Upper lobe of left lung (tissue), 6 donors: Measurements from ENCODE around the gene AFAP1. TPM values are rescaled to one million over a fixed set of nuclear protein-coding genes. Genes with fewer than 3 reads are reported as not detected.

Source experiments
- ATAC-seq, 2 donors: fragments of 200-7000 bp; cut with Tn5 transposase; one replicate each; pipeline ENCODE4 v1.9.1; 2022; ENCODE audit warnings: mild to moderate bottlenecking in 2 of 2, moderate library complexity in 2 of 2; ENCODE audit not compliant: low FRiP score in 2 of 2
- DNase-seq, 2 donors: peaks; one replicate each; pipeline ENCODE4 v3.0.0-alpha.2; 2019 to 2020
- H3K27ac ChIP-seq, 4 donors: fragments of 200-600 bp; sonication (generic); one replicate each; pipeline ENCODE4 v1.5.1; 2016 to 2019
- H3K27me3 ChIP-seq, 4 donors: fragments of 200-600 bp; sonication (generic); one replicate each; pipeline ENCODE4 v1.5.1; 2017 to 2019
- H3K36me3 ChIP-seq, 4 donors: fragments of 200-600 bp; sonication (generic); one replicate each; pipeline ENCODE4 v1.5.1; 2016 to 2019
- H3K4me1 ChIP-seq, 4 donors: fragments of 200-600 bp; sonication (generic); one replicate each; pipeline ENCODE4 v1.5.1; 2018 to 2019
- H3K4me3 ChIP-seq, 4 donors: fragments of 200-600 bp; sonication (generic); one replicate each; pipeline ENCODE4 v1.5.1; 2017 to 2019; ENCODE audit warnings: mild to moderate bottlenecking in 2 of 4, moderate library complexity in 1 of 4
- H3K9me3 ChIP-seq, 4 donors: fragments of 200-600 bp; sonication (generic); one replicate each; pipeline ENCODE4 v1.5.1; 2018 to 2019
- EP300 ChIP-seq, 4 donors: sonication (generic); formaldehyde crosslinking; IDR thresholded peaks; one replicate each; pipeline ENCODE4 v1.5.1; 2017; ENCODE audit warnings: antibody characterized with exemption in 4 of 4, control low read depth in 2 of 4
- POLR2A ChIP-seq, 4 donors: fragments of 450-650 bp; IDR thresholded peaks; one replicate each; pipeline ENCODE4 v1.5.1; 2016 to 2017; ENCODE audit warnings: antibody characterized with exemption in 4 of 4, mild to moderate bottlenecking in 2 of 4
- POLR2AphosphoS5 ChIP-seq, 2 donors: sonication (generic); formaldehyde crosslinking; IDR thresholded peaks; one replicate each; pipeline ENCODE4 v1.5.1; 2017; ENCODE audit warnings: antibody characterized with exemption in 2 of 2
- WGBS, 2 donors: methylation state at CpG; one replicate each; pipeline ENCODE4 v1.1.5; 2017 to 2018; 5-methylcytosine and 5-hydroxymethylcytosine counted together
- total RNA-seq, 6 donors: library from RNA; depleted of rRNA in 4 of 6; stranded (reverse); fragments of >200 nt in 4 of 6; gene quantifications; one replicate each; pipeline versions ENCODE4 v1.1.0 to v1.2.1, GENCODE V29; 2016 to 2021
- TF ChIP-seq, protein P1 (sequence below), 6 experiments: fragments of 450-650 bp in 4 of 6; fragments of 200-600 bp in 2 of 6; sonication (generic) in 2 of 6; IDR thresholded peaks; one replicate each; pipeline ENCODE4 v1.5.1; 2016 to 2019; ENCODE audit warnings: antibody characterized with exemption in 6 of 6
- donor health status: DM: no; HTN: no; CAD: no; lungs with moderate emphysema.
- donor health status: DM: no; HTN: yes; CAD: no; lungs with severe emphysema.

The AFAP1 gene
- total RNA-seq, 6 donors from 2014 or later = 10.9 to 26.7 (median 19.2) TPM

DNA sequence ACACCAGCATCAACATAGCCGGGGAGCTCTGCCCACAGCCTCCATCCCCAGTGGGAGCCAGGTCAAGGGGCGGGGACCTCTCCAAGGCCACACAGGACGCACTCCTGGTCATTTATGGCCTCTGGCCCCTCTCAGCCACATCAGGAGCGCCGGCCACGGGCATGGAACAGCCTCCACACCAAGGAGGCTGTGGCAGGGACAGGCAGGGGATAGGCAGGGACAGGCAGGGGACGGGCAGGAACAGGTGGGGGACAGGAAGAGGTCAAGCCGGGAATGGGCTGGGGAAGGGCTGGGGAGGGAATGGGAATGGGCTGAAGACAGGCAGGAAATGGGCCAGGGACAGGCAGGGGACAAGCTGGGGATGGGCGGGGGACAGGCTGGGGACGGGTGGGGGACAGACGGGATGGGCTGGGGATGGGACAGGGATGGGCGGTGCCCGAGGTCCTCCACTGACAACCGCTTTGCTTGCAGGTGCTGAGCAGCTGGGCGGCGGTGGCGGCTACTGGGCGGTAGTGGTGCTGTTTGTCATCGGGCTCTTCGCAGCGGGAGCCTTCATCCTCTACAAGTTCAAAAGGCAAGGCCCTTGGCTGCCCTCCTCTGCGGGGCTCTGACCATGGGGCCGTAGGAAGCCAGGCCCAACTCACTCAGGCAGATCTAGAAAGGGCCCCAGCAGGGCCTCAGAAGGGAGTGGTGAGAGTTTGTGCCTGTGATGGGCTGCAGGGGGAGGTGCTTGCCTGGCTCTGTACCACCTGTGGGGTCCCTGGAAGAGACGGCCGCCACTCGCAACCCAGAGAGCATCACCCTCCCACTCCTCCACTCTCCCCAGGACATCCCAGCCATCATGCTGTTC is 205.6 kb downstream of the AFAP1 start:
- 73 to 77% methylated on average over 19 of the region's 26 CpGs for WGBS, 2 donors
- Histone ChIP-seq H3K4me3 (no peak overlapping the region), H3K9me3 (no peaks in the 10 kb centered on the region), H3K36me3 (no peaks in the 10 kb centered on the region), H3K27ac (no peak overlapping the region), H3K4me1 (peaks cover 0 to 6% (median 0%) of the 10 kb centered on the region in 4 donors), H3K27me3 (peaks cover 0 to 6% (median 0%) of the 10 kb centered on the region in 4 donors)
- DNase-seq = peak in 1 of 2 donors; percentile 73
- ATAC-seq = no peak
- TF ChIP-seq POLR2AphosphoS5 (IDR thresholded peaks at IDR 0.05) (no peak), EP300 (IDR thresholded peaks at IDR 0.05) (no peak), POLR2A (IDR thresholded peaks at IDR 0.05) (no peak)
- TF ChIP-seq, protein P1, sequence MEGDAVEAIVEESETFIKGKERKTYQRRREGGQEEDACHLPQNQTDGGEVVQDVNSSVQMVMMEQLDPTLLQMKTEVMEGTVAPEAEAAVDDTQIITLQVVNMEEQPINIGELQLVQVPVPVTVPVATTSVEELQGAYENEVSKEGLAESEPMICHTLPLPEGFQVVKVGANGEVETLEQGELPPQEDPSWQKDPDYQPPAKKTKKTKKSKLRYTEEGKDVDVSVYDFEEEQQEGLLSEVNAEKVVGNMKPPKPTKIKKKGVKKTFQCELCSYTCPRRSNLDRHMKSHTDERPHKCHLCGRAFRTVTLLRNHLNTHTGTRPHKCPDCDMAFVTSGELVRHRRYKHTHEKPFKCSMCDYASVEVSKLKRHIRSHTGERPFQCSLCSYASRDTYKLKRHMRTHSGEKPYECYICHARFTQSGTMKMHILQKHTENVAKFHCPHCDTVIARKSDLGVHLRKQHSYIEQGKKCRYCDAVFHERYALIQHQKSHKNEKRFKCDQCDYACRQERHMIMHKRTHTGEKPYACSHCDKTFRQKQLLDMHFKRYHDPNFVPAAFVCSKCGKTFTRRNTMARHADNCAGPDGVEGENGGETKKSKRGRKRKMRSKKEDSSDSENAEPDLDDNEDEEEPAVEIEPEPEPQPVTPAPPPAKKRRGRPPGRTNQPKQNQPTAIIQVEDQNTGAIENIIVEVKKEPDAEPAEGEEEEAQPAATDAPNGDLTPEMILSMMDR (IDR thresholded peaks at IDR 0.05) = no peak

DNA sequence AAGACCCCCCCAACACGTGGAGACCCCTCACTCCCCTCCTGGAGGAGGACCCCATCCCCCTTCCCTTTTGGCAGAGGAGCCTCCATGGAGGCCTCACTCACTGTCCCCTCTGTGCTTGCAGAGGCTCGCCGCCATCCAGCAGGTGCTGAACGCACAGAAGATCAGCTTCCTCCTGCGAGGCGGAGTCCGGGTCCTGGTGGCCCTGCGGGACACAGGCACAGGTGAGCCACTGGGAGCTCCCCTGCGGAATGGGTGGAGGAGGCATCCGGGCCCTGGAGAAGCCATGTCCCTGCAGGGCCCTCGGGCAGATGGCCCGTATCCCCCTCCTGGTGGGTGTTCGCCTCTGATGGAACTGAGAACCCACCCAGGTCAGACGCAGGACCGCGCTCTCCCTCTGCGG is 206.5 kb downstream of the AFAP1 start:
- Histone ChIP-seq H3K4me1 (peaks cover 0 to 6% (median 0%) of the 10 kb centered on the region in 4 donors), H3K36me3 (no peaks in the 10 kb centered on the region), H3K27me3 (peaks cover 0 to 6% (median 0%) of the 10 kb centered on the region in 4 donors), H3K4me3 (no peak overlapping the region), H3K27ac (no peak overlapping the region), H3K9me3 (no peaks in the 10 kb centered on the region)
- DNase-seq (peak in 1 of 2 donors; percentile 70), ATAC-seq (no peak)
- TF ChIP-seq, protein P1 (IDR thresholded peaks at IDR 0.05) = no peak
- no peak for TF ChIP-seq POLR2AphosphoS5 (IDR thresholded peaks at IDR 0.05)
- no peak for TF ChIP-seq EP300 (IDR thresholded peaks at IDR 0.05)
- TF ChIP-seq POLR2A (IDR thresholded peaks at IDR 0.05) = no peak
- 83 to 84% methylated on average over 4 to 12 of the region's 17 CpGs for WGBS, 2 donors

GRCh38 chr4:7732263-7732662 is 207.4 kb downstream of the AFAP1 start:
- ATAC-seq (no peak), DNase-seq (peak in 1 of 2 donors; percentile 43)
- no peaks in the 10 kb centered on the region for H3K36me3 ChIP-seq
- H3K27me3 ChIP-seq = peaks cover 0 to 6% (median 0%) of the 10 kb centered on the region in 4 donors
- peaks cover 0 to 6% (median 0%) of the 10 kb centered on the region in 4 donors for H3K4me1 ChIP-seq
- no peaks in the 10 kb centered on the region for H3K9me3 ChIP-seq
- no peak overlapping the region for H3K4me3 ChIP-seq
- TF ChIP-seq, protein P1 (IDR thresholded peaks at IDR 0.05) = no peak
- TF ChIP-seq EP300 (IDR thresholded peaks at IDR 0.05) = no peak
- no peak for TF ChIP-seq POLR2A (IDR thresholded peaks at IDR 0.05)
- TF ChIP-seq POLR2AphosphoS5 (IDR thresholded peaks at IDR 0.05) = no peak
- H3K27ac ChIP-seq = no peak overlapping the region
- WGBS, 2 donors = 87 to 91% methylated on average over 9 of the region's 9 CpGs

- H3K27me3 ChIP-seq = peaks cover 0 to 6% (median 0%) of the 10 kb centered on the region in 4 donors
- no peak for DNase-seq
- H3K27ac ChIP-seq = no peak overlapping the region
- H3K4me1 ChIP-seq = peaks cover 0 to 6% (median 0%) of the 10 kb centered on the region in 4 donors
- H3K9me3 ChIP-seq = no peaks in the 10 kb centered on the region
- WGBS, 2 donors = 82 to 83% methylated on average over 4 of the region's 4 CpGs
- TF ChIP-seq POLR2AphosphoS5 (IDR thresholded peaks at IDR 0.05) = no peak
- no peak for TF ChIP-seq POLR2A (IDR thresholded peaks at IDR 0.05)
- TF ChIP-seq, protein P1 (IDR thresholded peaks at IDR 0.05) = no peak
- TF ChIP-seq EP300 (IDR thresholded peaks at IDR 0.05) = no peak
- no peaks in the 10 kb centered on the region for H3K36me3 ChIP-seq
- no peak for ATAC-seq
- no peak overlapping the region for H3K4me3 ChIP-seq
Observed at GRCh38 chr4:7731437-7731836, 208.2 kb downstream of the AFAP1 start.
